Right lobe of liver (tissue), 4 donors: ENCODE data around the gene AWAT1.
"Not testable (repeated sequence)": the region's sequence is repeated elsewhere in the genome, so short reads cannot be mapped to it uniquely, and the experiment has no call there.

ENCODE experiments used
- POLR2A ChIP-seq: fragments of 450-650 bp; IDR thresholded peaks from one replicate; pipeline ENCODE4 v1.6.1; 2017; ENCODE audit warnings: antibody characterized with exemption, mild to moderate bottlenecking
- TF ChIP-seq, protein P1 (sequence below), 4 donors: fragments of 200-600 bp in 3 of 4; fragments of 450-650 bp in 1 of 4; IDR thresholded peaks; one replicate each; pipeline versions ENCODE4 v1.5.1 to v1.8.0; 2016 to 2022; ENCODE audit warnings: antibody characterized with exemption in 4 of 4, mild to moderate bottlenecking in 2 of 4
- donor health status: DM: no; HTN: no; CAD: no.
- donor health status: DM: no; HTN: no; CAD: no.
- donor health status: DM: no; HTN: yes; CAD: no.

DNA sequence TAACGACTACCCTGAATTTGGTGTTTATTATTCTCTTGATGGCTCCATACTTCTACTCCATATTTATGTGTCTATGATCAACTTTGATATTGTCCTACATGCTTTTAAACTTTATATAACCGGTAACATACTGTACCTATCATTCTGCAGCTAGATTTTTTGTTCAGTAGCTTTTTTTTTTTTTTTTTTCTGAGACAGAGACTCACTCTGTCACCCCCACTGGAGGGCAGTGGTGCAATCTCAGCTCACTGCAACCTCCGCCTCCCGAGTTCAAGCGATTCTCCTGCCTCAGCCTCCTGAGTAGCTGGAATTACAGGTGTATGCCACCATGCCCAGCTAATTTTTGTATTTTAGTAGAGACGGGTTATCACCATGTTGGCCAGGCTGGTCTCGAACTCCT lies 39.6 kb downstream of the AWAT1 start:
- not testable (repeated sequence) for TF ChIP-seq POLR2A
- TF ChIP-seq, protein P1, sequence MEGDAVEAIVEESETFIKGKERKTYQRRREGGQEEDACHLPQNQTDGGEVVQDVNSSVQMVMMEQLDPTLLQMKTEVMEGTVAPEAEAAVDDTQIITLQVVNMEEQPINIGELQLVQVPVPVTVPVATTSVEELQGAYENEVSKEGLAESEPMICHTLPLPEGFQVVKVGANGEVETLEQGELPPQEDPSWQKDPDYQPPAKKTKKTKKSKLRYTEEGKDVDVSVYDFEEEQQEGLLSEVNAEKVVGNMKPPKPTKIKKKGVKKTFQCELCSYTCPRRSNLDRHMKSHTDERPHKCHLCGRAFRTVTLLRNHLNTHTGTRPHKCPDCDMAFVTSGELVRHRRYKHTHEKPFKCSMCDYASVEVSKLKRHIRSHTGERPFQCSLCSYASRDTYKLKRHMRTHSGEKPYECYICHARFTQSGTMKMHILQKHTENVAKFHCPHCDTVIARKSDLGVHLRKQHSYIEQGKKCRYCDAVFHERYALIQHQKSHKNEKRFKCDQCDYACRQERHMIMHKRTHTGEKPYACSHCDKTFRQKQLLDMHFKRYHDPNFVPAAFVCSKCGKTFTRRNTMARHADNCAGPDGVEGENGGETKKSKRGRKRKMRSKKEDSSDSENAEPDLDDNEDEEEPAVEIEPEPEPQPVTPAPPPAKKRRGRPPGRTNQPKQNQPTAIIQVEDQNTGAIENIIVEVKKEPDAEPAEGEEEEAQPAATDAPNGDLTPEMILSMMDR (IDR thresholded peaks at IDR 0.05), result not testable (repeated sequence)
